Lung (tissue), 12 donors: ENCODE measurements around the gene ENDOV. TPM values are rescaled to one million over a fixed set of nuclear protein-coding genes. Genes with fewer than 3 reads are reported as not detected.

Experiments
- ATAC-seq: fragments of 200-7000 bp; cut with Tn5 transposase; one replicate; pipeline ENCODE4 v1.9.1; 2020; ENCODE audit warnings: moderate number of reproducible peaks; ENCODE audit not compliant: insufficient read depth, low FRiP score
- DNase-seq, 3 donors: peaks; one replicate each; pipeline ENCODE4 v3.0.0-alpha.2; 2013 to 2017
- H3K27ac ChIP-seq, 2 donors: one replicate each; pipeline ENCODE4 v1.5.1; 2013; ENCODE audit warnings: mild to moderate bottlenecking in 2 of 2, moderate library complexity in 2 of 2, control low read depth in 1 of 2, inconsistent platforms in 1 of 2, low read depth in 1 of 2, low read length in 1 of 2
- H3K27me3 ChIP-seq, 3 donors: one replicate each; pipeline ENCODE4 v1.5.1; 2013; ENCODE audit warnings: low read length in 2 of 3; ENCODE audit not compliant: control insufficient read depth in 3 of 3, insufficient read depth in 3 of 3
- H3K36me3 ChIP-seq, 4 donors: one replicate each; pipeline ENCODE4 v1.5.1; 2013; ENCODE audit warnings: low read length in 4 of 4, mild to moderate bottlenecking in 1 of 4, moderate library complexity in 1 of 4; ENCODE audit not compliant: control insufficient read depth in 4 of 4, insufficient read depth in 4 of 4
- H3K4me1 ChIP-seq, 5 donors: one replicate each; pipeline ENCODE4 v1.5.1; 2013; ENCODE audit warnings: low read length in 5 of 5, mild to moderate bottlenecking in 2 of 5, moderate library complexity in 1 of 5; ENCODE audit not compliant: control insufficient read depth in 5 of 5, insufficient read depth in 5 of 5
- H3K4me3 ChIP-seq: one replicate; pipeline ENCODE4 v1.5.1; 2013; ENCODE audit warnings: mild to moderate bottlenecking, control low read depth, moderate library complexity
- H3K9ac ChIP-seq, 2 donors: one replicate each; pipeline ENCODE4 v1.5.1; 2013; ENCODE audit warnings: low read length in 2 of 2, control low read depth in 1 of 2; ENCODE audit not compliant: insufficient read depth in 1 of 2
- H3K9me3 ChIP-seq, 4 donors: one replicate each; pipeline ENCODE4 v1.5.1; 2013; ENCODE audit warnings: low read length in 3 of 4, mild to moderate bottlenecking in 1 of 4, moderate library complexity in 1 of 4; ENCODE audit not compliant: control insufficient read depth in 4 of 4, insufficient read depth in 3 of 4
- CTCF ChIP-seq: IDR thresholded peaks from 2 replicates; pipeline ENCODE4 v1.5.1; 2012; ENCODE audit warnings: mild to moderate bottlenecking; ENCODE audit errors: control extremely low read depth, extremely low read depth
- WGBS, 2 donors: extraction: QIAGEN DNeasy Blood & Tissue Kit; methylation state at CpG; one replicate each; pipeline ENCODE4 v1.1.7; 2013; 5-methylcytosine and 5-hydroxymethylcytosine counted together
- polyA plus RNA-seq, 2 donors: library from polyadenylated mRNA; stranded (reverse); fragments of 200-250 nt; gene quantifications; one replicate each; pipeline ENCODE4 v1.2.1, GENCODE V29; 2013
- total RNA-seq, 2 donors: library from RNA; depleted of rRNA in 1 of 2; stranded (reverse); fragments of >200 nt in 1 of 2; gene quantifications; one replicate each; pipeline ENCODE4 v1.2.1, GENCODE V29; 2014 to 2021
- donor health status: control.
- donor health status: control.
- donor health status: Bipolar disorder and iron deficiency.
- donor health status: healthy.
- donor health status: DM: yes; HTN: yes; CAD: no.

Gene ENDOV
- total and polyA plus RNA-seq, 4 donors: 11.8 to 28.8 (median 22.4) TPM

GRCh38 chr17:80371196-80371595 lies 43.8 kb upstream of the ENDOV start:
- peaks cover 21 to 57% (median 41%) of the 10 kb centered on the region in 4 donors for H3K36me3 ChIP-seq

GRCh38 chr17:80372456-80372855 lies 42.5 kb upstream of the ENDOV start:
- H3K36me3 ChIP-seq: peaks cover 30 to 60% (median 49%) of the 10 kb centered on the region in 4 donors
- TF ChIP-seq CTCF: no peak
- DNase-seq (no peak), ATAC-seq (no peak)
- no peak overlapping the region for H3K4me3 ChIP-seq
- 92 to 95% methylated on average over 11 of the region's 11 CpGs for WGBS, 2 donors
- no peak overlapping the region for H3K9ac ChIP-seq
- H3K4me1 ChIP-seq: no peaks in the 10 kb centered on the region
- H3K27me3 ChIP-seq: no peaks in the 10 kb centered on the region
- no peak overlapping the region for H3K27ac ChIP-seq
- no peaks in the 10 kb centered on the region for H3K9me3 ChIP-seq

More at GRCh38 chr17:80371196-80371595, 43.8 kb upstream of the ENDOV start:
- H3K9ac ChIP-seq: no peak overlapping the region
- ATAC-seq: no peak
- DNase-seq: no peak
- H3K4me1 ChIP-seq: no peaks in the 10 kb centered on the region
- no peak overlapping the region for H3K4me3 ChIP-seq
- no peak overlapping the region for H3K27ac ChIP-seq
- no peak for TF ChIP-seq CTCF
- H3K27me3 ChIP-seq: no peaks in the 10 kb centered on the region
- no peaks in the 10 kb centered on the region for H3K9me3 ChIP-seq
- WGBS, 2 donors: 95 to 96% methylated on average over 5 of the region's 5 CpGs

GRCh38 chr17:80372922-80373570 lies 41.9 kb upstream of the ENDOV start:
- no peaks in the 10 kb centered on the region for H3K9me3 ChIP-seq
- WGBS, 2 donors: 93 to 96% methylated on average over 17 to 18 of the region's 18 CpGs
- no peak overlapping the region for H3K9ac ChIP-seq
- no peak for TF ChIP-seq CTCF
- ATAC-seq (no peak), DNase-seq (no peak)
- peaks cover 30 to 56% (median 47%) of the 10 kb centered on the region in 4 donors for H3K36me3 ChIP-seq
- no peak overlapping the region for H3K27ac ChIP-seq
- no peaks in the 10 kb centered on the region for H3K27me3 ChIP-seq
- no peak overlapping the region for H3K4me3 ChIP-seq
- no peaks in the 10 kb centered on the region for H3K4me1 ChIP-seq
